SU-DHL-6 (cell line): ENCODE data around the gene EXPH5.

Source experiments
- EZH2phosphoT487 ChIP-seq: fragments of 200-600 bp; sonication (generic), shearing (Covaris generic); conservative IDR thresholded peaks from 2 replicates; pipeline ENCODE4 v1.6.1; 2018; ENCODE audit warnings: mild to moderate bottlenecking, antibody characterized with exemption, low read length, moderate library complexity, mixed read lengths
- TF ChIP-seq, protein P1 (sequence below): fragments of 200-600 bp; sonication (generic); IDR thresholded peaks from one replicate; pipeline ENCODE4 v1.5.1; 2017; ENCODE audit warnings: antibody characterized with exemption, mild to moderate bottlenecking, low read length, moderate library complexity; ENCODE audit not compliant: insufficient read depth, poor library complexity, severe bottlenecking

- TF ChIP-seq, protein P1, sequence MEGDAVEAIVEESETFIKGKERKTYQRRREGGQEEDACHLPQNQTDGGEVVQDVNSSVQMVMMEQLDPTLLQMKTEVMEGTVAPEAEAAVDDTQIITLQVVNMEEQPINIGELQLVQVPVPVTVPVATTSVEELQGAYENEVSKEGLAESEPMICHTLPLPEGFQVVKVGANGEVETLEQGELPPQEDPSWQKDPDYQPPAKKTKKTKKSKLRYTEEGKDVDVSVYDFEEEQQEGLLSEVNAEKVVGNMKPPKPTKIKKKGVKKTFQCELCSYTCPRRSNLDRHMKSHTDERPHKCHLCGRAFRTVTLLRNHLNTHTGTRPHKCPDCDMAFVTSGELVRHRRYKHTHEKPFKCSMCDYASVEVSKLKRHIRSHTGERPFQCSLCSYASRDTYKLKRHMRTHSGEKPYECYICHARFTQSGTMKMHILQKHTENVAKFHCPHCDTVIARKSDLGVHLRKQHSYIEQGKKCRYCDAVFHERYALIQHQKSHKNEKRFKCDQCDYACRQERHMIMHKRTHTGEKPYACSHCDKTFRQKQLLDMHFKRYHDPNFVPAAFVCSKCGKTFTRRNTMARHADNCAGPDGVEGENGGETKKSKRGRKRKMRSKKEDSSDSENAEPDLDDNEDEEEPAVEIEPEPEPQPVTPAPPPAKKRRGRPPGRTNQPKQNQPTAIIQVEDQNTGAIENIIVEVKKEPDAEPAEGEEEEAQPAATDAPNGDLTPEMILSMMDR = no peak
- no peak for TF ChIP-seq EZH2phosphoT487
Measured at GRCh38 chr11:108468478-108468864, 125.1 kb downstream of the EXPH5 start.
